ENCODE measurements around the gene KCNF1.

Gene KCNF1

DNA sequence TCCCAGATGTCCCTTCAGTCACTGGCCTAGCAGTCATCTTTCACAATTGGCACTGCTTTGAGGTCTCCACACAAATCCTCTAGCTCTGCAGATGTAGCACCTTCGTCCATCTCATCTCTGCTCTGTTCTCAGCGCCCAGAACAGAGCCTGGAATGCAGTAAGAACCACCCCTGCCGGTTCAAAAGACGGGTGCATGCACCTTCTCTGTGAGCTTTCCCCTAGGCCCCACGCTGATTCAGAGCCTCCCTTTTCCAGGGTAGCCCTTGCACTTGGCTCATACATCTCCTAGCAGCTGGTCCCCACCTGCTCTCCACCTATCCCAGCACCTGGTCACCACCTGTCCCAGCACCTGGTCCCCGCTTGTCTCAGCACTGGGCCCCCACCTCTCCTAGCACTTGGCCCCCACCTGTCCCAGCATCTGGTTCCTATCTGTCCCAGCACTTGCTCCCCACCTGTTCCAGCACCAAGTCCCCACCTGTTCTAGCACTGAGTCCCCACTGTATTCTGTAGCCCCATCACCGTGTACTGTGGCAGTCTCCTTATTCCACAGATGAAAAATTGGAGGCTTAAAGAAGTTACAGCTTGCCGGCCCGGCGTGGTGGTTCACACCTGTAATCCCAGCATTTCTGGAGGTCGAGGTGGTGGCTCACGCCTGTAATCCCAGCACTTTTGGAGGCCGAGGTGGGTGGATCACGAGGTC is 4.7 kb upstream of the KCNF1 start:
- Histone ChIP-seq H3K36me3 (ENCODE audit: insufficient read depth, low read length) (no peaks in the 10 kb centered on the region), H3K9ac (ENCODE audit: low read depth, low read length) (no peak overlapping the region), H3K27me3 (ENCODE audit: insufficient read depth, low read length) (peaks cover 21% of the 10 kb centered on the region), H3K4me3 (ENCODE audit: low read length) (no peak overlapping the region), H3K27ac (ENCODE audit: low read depth, low read length) (no peak overlapping the region), H3K9me3 (ENCODE audit: insufficient read depth, low read depth, low read length) (peaks cover 5% of the 10 kb centered on the region; the same call in 1 of the 2 replicates), H3K4me1 (ENCODE audit: insufficient read depth, low read length) (peaks cover 19% of the 10 kb centered on the region; the same call in 1 of the 2 replicates)
- WGBS = 91% methylated on average over 14 of the region's 14 CpGs

DNA sequence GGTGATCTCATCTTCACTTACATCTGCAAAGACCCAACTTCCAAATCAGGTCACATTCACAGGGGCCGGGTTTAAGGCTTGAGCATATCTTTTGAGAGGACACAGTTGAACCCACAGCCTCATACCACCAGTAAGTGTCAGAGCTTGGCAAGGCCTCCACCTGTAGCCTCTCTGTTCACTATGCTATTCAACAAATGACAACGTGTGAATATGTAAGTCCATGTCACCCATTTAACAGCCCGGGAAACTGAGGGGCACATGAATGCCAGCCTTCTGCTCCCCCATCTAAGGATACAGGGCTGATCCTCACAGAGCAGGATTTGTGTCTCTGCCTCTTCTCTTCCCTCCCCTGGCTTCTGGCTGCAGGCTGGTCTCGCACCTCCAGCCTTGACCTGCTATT is 3.5 kb upstream of the KCNF1 start:
- Histone ChIP-seq H3K27me3 (ENCODE audit: insufficient read depth, low read length) (peaks cover 33% of the 10 kb centered on the region), H3K36me3 (ENCODE audit: insufficient read depth, low read length) (no peaks in the 10 kb centered on the region), H3K9ac (ENCODE audit: low read depth, low read length) (no peak overlapping the region), H3K27ac (ENCODE audit: low read depth, low read length) (no peak overlapping the region), H3K9me3 (ENCODE audit: insufficient read depth, low read depth, low read length) (peaks cover 5% of the 10 kb centered on the region; the same call in 1 of the 2 replicates), H3K4me1 (ENCODE audit: insufficient read depth, low read length) (peaks cover 19% of the 10 kb centered on the region; the same call in 1 of the 2 replicates), H3K4me3 (ENCODE audit: low read length) (no peak overlapping the region)
- 86% methylated on average over 4 of the region's 4 CpGs for WGBS

DNA sequence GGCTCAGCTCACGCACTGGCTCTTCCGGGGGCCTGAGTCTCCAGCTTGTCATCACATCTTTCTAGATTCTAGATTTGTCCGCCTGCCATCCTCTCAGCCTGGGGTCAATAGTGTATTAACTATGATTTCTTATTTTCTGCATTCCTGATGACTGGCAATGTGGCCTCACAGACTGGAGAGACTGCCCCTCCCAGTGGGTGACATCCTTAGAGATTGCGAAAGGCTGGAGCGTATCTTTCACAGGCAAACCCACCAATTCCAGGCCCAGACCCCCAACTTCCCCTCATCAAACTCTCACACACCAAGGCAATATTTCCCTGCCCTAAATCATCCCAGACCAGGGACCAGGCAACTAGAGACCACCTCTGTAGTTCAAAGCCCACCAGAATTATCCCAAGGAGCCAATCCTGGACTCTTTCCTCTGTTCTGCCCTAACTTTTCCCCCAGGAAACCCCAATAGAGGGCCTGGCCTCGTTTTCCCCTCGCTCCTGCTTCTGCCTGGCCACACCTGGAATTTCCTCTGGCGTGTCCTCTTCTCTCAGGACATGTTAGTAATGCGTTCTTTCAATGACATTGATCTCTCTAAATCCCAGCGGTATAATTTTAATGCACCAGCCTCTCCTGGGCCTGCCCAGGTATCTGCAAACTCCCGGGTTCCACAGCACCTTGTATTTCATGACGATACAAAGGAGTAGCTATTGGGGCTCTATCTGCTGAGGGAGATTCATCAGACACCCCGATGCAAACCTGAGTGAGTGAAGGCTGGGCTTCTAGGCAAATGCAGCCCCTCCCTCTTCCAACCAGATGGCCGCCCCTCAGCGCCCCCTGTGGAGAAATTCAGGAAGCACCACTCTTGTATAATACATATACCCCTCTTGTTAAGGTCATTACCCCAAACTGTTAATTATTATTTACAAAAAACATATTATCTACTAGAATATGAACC is 2.4 kb upstream of the KCNF1 start:
- no peak overlapping the region for H3K27ac ChIP-seq (ENCODE audit: low read depth, low read length)
- H3K4me1 ChIP-seq (ENCODE audit: insufficient read depth, low read length) = peaks cover 22% of the 10 kb centered on the region
- H3K9ac ChIP-seq (ENCODE audit: low read depth, low read length) = no peak overlapping the region
- H3K9me3 ChIP-seq (ENCODE audit: insufficient read depth, low read depth, low read length) = peaks cover 3% of the 10 kb centered on the region; the same call in 1 of the 2 replicates
- no peak overlapping the region for H3K4me3 ChIP-seq (ENCODE audit: low read length)
- H3K27me3 ChIP-seq (ENCODE audit: insufficient read depth, low read length) = peaks cover 40% of the 10 kb centered on the region
- H3K36me3 ChIP-seq (ENCODE audit: insufficient read depth, low read length) = no peaks in the 10 kb centered on the region
- 66% methylated on average over 15 of the region's 15 CpGs for WGBS

DNA sequence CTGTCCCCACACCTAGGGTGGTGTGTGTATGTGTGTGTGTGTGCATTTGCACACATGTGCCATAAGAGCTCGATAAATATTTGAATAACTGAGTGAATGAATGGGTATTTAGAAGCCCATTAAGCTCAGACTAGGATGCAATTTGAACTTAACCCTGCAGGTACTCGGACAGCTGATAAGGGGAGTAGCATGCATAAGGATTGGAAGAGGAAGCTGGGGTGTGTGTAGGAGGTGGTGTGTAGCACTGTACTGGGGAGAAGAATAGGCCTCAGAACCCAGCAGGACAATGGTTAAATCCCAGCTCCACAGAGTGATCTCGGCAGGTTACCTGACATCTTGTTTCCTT is 1.8 kb upstream of the KCNF1 start:
- Histone ChIP-seq H3K36me3 (ENCODE audit: insufficient read depth, low read length) (no peaks in the 10 kb centered on the region), H3K4me3 (ENCODE audit: low read length) (no peak overlapping the region), H3K27me3 (ENCODE audit: insufficient read depth, low read length) (peaks cover 43% of the 10 kb centered on the region), H3K4me1 (ENCODE audit: insufficient read depth, low read length) (peaks cover 22% of the 10 kb centered on the region), H3K9me3 (ENCODE audit: insufficient read depth, low read depth, low read length) (no peaks in the 10 kb centered on the region), H3K27ac (ENCODE audit: low read depth, low read length) (no peak overlapping the region), H3K9ac (ENCODE audit: low read depth, low read length) (no peak overlapping the region)
- 55% methylated on average over 3 of the region's 3 CpGs for WGBS

DNA sequence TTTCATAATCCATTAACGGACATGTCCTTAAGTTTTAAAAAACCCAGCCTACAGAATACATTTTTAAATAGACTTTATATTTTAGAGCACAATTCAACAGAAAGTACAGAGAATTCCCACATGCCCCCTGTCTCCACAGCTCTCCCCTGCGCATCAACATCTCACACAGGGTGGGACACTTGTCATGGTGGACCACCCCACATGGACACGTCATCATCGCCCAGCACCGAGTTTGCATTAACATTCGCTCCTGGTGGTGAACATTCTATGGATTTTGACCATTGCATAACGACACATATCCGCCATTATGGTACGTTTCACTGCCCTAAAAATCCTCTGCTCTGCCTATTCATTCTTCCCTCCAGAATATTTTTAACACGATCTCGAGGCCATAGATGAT is 1.1 kb upstream of the KCNF1 start:
- peaks cover 22% of the 10 kb centered on the region for H3K4me1 ChIP-seq (ENCODE audit: insufficient read depth, low read length)
- no peak overlapping the region for H3K9ac ChIP-seq (ENCODE audit: low read depth, low read length)
- H3K27me3 ChIP-seq (ENCODE audit: insufficient read depth, low read length) = peaks cover 43% of the 10 kb centered on the region
- no peaks in the 10 kb centered on the region for H3K9me3 ChIP-seq (ENCODE audit: insufficient read depth, low read depth, low read length)
- 91% methylated on average over 11 of the region's 11 CpGs for WGBS
- H3K36me3 ChIP-seq (ENCODE audit: insufficient read depth, low read length) = no peaks in the 10 kb centered on the region
- H3K27ac ChIP-seq (ENCODE audit: low read depth, low read length) = no peak overlapping the region
- H3K4me3 ChIP-seq (ENCODE audit: low read length) = no peak overlapping the region

DNA sequence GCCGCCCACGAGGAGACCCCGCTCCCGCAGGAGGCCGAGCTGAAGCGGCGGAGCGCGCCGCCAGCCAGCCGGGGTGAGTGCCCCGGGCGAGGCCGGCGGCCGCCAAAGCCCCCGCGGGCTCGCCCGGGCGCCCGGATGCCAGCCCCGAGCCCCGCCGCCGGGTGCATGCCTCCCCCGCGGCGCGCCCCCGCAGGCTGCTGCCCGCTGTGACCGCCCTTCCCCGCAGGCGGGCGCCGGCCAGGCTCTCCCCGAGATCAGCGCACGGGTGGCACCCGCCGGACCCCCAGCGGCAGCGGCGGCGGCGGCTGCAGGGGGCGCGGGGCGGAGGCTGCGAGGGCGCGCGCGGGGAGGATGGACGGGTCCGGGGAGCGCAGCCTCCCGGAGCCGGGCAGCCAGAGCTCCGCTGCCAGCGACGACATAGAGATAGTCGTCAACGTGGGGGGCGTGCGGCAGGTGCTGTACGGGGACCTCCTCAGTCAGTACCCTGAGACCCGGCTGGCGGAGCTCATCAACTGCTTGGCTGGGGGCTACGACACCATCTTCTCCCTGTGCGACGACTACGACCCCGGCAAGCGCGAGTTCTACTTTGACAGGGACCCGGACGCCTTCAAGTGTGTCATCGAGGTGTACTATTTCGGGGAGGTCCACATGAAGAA is 470 bp downstream of the KCNF1 start:
- Histone ChIP-seq H3K9me3 (ENCODE audit: insufficient read depth, low read depth, low read length) (no peaks in the 10 kb centered on the region), H3K4me1 (ENCODE audit: insufficient read depth, low read length) (peaks cover 28% of the 10 kb centered on the region), H3K4me3 (ENCODE audit: low read length) (peak overlapping the region; percentile 64), H3K27ac (ENCODE audit: low read depth, low read length) (no peak overlapping the region), H3K27me3 (ENCODE audit: insufficient read depth, low read length) (peaks cover 43% of the 10 kb centered on the region), H3K9ac (ENCODE audit: low read depth, low read length) (peak overlapping the region; percentile 45), H3K36me3 (ENCODE audit: insufficient read depth, low read length) (no peaks in the 10 kb centered on the region)
- 12% methylated on average over 81 of the region's 81 CpGs for WGBS

DNA sequence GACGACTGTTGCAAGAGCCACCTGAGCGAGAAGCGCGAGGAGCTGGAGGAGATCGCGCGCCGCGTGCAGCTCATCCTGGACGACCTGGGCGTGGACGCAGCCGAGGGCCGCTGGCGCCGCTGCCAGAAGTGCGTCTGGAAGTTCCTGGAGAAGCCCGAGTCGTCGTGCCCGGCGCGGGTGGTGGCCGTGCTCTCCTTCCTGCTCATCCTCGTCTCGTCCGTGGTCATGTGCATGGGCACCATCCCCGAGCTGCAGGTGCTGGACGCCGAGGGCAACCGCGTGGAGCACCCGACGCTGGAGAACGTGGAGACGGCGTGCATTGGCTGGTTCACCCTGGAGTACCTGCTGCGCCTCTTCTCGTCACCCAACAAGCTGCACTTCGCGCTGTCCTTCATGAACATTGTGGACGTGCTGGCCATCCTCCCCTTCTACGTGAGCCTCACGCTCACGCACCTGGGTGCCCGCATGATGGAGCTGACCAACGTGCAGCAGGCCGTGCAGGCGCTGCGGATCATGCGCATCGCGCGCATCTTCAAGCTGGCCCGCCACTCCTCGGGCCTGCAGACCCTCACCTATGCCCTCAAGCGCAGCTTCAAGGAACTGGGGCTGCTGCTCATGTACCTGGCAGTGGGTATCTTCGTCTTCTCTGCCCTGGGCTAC is 1.2 kb downstream of the KCNF1 start:
- Histone ChIP-seq H3K4me1 (ENCODE audit: insufficient read depth, low read length) (peaks cover 28% of the 10 kb centered on the region), H3K9me3 (ENCODE audit: insufficient read depth, low read depth, low read length) (no peaks in the 10 kb centered on the region), H3K36me3 (ENCODE audit: insufficient read depth, low read length) (no peaks in the 10 kb centered on the region), H3K27me3 (ENCODE audit: insufficient read depth, low read length) (peaks cover 43% of the 10 kb centered on the region), H3K9ac (ENCODE audit: low read depth, low read length) (no peak overlapping the region), H3K4me3 (ENCODE audit: low read length) (peak overlapping the region; percentile 64; the same call in 1 of the 2 replicates), H3K27ac (ENCODE audit: low read depth, low read length) (no peak overlapping the region)
- WGBS = 95% methylated on average over 58 of the region's 58 CpGs

DNA sequence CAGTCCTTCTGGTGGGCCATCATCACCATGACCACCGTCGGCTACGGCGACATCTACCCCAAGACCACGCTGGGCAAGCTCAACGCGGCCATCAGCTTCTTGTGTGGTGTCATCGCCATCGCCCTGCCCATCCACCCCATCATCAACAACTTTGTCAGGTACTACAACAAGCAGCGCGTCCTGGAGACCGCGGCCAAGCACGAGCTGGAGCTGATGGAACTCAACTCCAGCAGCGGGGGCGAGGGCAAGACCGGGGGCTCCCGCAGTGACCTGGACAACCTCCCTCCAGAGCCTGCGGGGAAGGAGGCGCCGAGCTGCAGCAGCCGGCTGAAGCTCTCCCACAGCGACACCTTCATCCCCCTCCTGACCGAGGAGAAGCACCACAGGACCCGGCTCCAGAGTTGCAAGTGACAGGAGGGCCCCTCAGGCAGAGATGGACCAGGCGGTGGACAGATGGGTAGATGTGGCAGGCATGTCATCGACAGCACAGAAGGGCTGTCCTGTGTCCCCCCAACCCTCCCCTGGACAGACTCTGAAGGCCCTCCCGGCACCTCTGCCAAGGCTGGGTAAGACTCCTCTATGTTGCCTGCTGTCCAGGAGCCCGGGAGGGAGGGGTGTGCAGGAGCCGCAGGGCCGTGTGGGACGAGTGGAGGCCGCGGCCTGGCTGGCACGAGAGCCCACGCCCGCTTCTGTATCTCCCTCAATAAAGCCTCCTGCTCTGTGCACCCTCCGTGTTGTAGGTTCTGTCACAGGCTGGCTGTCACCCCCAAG is 2.0 kb downstream of the KCNF1 start:
- Histone ChIP-seq H3K36me3 (ENCODE audit: insufficient read depth, low read length) (no peaks in the 10 kb centered on the region), H3K27ac (ENCODE audit: low read depth, low read length) (no peak overlapping the region), H3K4me3 (ENCODE audit: low read length) (no peak overlapping the region), H3K9ac (ENCODE audit: low read depth, low read length) (no peak overlapping the region), H3K27me3 (ENCODE audit: insufficient read depth, low read length) (peaks cover 43% of the 10 kb centered on the region), H3K9me3 (ENCODE audit: insufficient read depth, low read depth, low read length) (no peaks in the 10 kb centered on the region), H3K4me1 (ENCODE audit: insufficient read depth, low read length) (peaks cover 28% of the 10 kb centered on the region)
- WGBS = 86% methylated on average over 38 of the region's 38 CpGs

DNA sequence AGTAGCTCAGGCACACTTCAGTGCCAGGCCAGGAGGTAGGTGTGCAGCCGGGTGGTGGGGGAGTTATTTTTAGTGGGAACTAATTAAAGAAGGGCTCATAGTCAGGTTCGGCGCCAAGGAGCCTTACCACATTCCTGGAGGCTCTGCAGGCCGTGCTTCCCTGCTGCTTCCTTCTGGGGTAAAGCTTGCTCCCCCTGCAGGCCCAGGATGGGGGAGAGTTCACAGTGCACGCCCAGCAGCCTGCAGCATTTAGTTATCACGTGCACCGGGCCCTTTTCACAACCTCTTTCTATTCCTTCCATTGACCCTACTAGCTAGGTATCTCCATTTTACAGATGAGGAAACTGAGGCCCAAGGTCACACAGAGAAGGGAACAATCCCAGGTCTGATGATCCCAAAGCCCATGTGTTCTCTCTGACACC is 2.5 kb downstream of the KCNF1 start:
- Histone ChIP-seq H3K27ac (ENCODE audit: low read depth, low read length) (no peak overlapping the region), H3K4me3 (ENCODE audit: low read length) (no peak overlapping the region), H3K9me3 (ENCODE audit: insufficient read depth, low read depth, low read length) (no peaks in the 10 kb centered on the region), H3K27me3 (ENCODE audit: insufficient read depth, low read length) (peaks cover 43% of the 10 kb centered on the region), H3K4me1 (ENCODE audit: insufficient read depth, low read length) (peaks cover 29% of the 10 kb centered on the region), H3K36me3 (ENCODE audit: insufficient read depth, low read length) (no peaks in the 10 kb centered on the region), H3K9ac (ENCODE audit: low read depth, low read length) (no peak overlapping the region)
- WGBS = 35% methylated on average over 7 of the region's 7 CpGs

DNA sequence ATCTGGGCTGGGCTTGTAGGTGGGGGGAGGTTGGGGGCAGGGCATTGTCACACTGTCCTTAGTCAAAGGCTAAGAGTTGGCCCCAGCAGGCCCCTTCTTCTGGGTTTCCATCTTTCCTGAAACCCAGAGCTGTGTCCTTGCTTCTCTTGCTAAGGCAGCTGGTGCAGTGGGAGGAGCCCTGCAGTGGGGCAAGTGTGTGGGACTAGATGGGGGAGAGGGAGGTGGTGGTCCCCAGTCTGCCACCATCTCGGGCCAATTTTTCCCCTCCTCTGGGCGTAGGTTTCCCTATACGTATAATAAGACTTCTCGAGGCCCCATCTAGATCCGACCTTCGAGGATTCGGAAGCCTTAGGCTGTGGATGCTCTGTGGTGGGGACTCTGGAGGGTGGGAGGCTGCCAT is 3.5 kb downstream of the KCNF1 start:
- Histone ChIP-seq H3K4me3 (ENCODE audit: low read length) (no peak overlapping the region), H3K4me1 (ENCODE audit: insufficient read depth, low read length) (peaks cover 26% of the 10 kb centered on the region), H3K9me3 (ENCODE audit: insufficient read depth, low read depth, low read length) (no peaks in the 10 kb centered on the region), H3K36me3 (ENCODE audit: insufficient read depth, low read length) (no peaks in the 10 kb centered on the region), H3K9ac (ENCODE audit: low read depth, low read length) (no peak overlapping the region), H3K27me3 (ENCODE audit: insufficient read depth, low read length) (peaks cover 40% of the 10 kb centered on the region), H3K27ac (ENCODE audit: low read depth, low read length) (no peak overlapping the region)
- 97% methylated on average over 7 of the region's 7 CpGs for WGBS
